GM21619 (cell line): ENCODE data around the gene DHX8.

ENCODE experiments used
- ATAC-seq: cut with Tn5 transposase; IDR thresholded peaks from one replicate; pipeline ENCODE4 v1.9.1; 2021; ENCODE audit not compliant: unreplicated experiment

DHX8 gene

DNA sequence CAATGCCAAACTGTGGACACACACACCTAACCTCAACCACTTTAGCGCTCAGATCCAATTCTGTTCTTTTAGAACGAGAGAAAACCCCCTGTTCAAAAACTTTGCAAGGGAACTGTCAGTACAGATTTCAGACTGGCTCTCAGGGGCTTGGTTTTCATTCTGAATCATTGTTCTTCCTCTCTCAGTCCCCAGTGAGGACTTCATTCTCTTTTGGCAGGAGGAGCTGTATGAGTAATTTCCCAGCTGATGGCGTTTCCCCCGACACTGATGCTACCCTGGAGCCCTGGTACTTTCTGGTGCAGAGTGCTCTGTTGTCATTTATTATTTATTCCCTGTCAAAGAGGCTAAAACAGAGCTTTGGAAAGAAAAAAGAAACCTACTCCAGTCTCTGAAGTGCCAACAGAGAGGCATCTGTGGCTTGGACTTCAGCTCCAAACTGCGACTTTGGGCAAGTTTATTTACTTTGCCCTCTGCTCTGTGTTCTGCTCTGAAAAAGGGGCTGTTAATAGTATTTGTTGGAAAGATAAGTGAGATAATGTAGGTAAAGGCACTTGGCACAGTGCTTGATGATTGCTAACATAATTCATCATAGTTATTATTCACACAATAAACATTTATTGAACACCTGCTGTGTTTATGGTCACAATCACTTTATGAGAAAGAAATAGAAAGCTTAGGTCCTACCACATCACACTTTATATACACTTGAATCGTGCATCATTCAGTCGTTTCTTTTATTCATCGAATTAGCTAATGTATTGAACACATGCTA lies 34.0 kb downstream of the DHX8 start:
- peak; percentile 80 for ATAC-seq

DNA sequence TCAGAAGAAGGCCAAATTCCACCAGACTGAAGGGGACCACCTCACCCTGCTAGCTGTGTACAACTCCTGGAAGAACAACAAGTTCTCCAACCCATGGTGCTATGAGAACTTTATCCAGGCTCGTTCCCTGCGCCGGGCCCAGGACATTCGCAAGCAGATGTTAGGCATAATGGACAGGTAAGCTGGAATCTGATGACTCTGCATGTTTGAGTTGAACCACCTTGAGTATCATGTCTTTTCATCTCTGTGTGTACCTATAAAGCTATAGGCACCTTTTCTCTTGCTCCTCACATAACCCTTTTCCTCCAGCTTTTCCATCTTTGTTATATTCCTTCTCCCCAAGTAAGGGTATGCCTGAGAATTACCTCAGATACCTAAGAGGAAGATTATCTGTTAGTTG lies 37.6 kb downstream of the DHX8 start:
- ATAC-seq, result no peak

DNA sequence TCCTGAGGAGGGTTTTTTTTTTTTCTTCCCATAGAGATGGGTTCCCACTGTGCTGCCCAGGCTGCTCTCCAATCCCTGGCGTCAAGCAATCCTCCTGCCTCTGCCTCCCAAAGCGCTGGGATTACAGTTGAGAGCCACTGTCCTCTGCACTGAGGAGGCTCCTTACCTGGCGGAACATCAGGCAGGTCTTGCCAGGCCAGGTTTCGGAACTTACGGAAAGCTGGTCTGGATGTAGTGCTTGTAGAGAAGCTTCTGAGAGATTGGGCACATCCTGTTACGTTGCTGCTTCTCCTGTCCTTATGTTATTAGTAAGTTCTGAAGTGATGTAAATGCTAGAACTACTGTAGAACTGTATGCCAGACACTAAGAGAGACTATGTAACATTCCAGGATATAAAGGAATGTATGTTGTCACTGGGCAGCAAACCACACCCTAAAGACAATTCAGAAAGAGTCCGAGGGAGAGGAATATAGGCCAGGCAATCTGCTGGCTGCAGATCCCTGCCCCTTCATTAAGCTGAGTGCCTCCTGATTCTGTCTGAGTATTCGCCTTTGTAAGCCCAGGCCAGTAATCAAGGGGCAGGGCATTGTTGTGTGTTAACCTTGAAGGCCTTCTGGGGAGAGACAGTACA lies 41.3 kb downstream of the DHX8 start:
- ATAC-seq, result no peak

DNA sequence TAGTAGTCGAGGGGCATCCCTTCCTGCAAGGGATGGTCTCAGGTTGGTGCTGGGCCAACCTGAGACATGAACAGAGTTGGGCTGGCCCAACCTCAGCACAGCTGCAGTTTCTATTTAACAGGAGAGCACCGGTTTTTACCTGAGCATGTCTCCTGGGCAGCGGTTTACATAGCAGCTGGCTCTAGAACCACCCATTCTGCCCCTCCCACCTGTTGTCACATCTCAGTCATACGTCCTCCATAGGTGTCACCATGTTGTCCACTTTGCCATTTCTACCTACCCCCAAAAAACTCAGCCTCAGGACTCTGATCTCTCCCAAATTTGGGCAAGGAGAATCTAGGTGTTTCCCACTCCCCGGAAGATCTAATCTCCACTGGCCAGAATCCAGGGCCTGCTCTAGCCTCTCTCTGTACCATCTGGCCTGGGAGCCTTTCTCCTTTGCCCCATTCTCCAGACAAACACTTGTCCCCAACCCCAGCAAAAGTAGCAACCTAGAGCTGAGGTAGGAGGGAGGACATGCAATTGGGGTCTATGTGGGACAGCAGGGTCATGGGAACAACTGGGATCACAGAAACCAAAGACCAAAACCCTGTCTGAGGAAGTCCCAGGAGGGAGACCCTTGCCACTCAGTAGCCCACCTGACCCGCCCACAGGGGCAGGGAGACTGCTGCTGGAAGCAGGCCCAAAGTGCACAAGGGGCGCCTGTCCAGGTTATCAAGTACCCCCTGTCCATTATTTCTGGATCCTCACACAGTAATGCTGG lies 43.3 kb downstream of the DHX8 start:
- ATAC-seq, result no peak

DNA sequence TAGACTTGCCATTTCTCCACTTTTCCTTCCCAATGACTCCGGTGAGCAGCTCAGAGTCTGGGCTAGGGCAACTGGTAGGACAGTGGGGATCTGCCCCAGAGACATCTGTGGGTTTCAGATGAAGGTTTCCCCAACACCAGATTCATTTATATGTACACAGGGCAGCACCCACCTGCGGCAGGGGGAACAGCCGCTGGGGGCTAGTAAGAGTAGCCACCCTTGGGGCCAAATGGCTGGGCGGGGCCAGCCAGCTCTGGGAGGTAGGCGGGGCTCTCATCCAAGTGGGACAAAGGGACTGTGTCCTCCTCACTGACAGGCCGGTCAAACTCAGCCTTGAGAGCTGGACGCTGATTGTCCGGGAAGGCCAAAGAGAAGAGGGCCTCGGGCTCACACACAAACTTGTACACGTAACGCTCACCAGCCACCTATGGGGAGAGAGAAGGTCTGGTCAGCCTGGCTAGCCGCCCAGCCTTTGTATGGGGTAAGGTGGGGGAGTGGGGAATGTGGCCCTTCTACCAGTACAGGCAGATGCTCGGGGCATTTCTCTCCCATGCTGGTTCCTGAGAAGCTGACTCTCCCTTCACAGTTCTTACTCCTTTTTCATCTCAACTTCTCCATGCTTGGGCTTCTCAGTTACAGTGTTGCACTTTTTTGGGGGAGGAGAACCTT lies 44.7 kb downstream of the DHX8 start:
- ATAC-seq, result no peak

DNA sequence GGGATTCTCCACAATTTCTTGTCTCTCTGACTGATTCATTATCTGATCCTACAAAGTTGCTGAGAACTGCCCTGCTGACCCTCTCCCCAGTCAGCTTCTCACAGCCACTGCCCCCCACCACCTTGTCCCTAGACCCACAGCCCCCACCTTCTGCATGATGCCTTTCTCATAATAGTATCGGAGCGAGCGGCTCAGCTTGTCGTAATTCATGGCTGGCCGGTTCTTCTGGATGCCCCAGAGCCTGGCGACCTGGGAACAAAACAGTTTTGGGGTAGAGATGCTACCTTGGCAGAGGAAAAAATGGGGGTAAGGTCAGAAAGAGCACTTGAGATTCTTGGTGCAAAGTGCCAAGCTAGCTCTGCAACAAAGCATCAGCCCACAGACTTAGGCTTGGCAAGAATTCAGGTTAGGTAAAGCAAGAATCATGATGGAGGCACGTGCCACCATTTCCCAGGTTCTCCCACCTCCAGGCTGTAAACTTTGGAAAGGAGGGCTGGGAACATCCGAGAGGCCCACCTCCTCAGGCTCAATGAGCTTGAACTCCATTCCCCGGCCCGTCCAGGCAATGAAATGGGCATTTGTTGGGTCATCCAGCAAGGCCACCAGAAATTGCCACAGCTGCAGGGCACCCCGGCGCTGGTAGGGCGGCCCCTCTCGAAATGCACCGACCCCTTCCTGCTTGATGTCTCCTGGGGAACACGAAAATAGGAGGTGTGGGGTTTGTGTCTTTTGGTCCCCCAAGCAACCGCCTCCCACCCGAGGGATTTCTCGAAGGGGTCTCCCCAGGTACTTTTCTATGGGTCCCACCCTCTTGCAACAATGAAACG lies 45.4 kb downstream of the DHX8 start:
- no peak for ATAC-seq

DNA sequence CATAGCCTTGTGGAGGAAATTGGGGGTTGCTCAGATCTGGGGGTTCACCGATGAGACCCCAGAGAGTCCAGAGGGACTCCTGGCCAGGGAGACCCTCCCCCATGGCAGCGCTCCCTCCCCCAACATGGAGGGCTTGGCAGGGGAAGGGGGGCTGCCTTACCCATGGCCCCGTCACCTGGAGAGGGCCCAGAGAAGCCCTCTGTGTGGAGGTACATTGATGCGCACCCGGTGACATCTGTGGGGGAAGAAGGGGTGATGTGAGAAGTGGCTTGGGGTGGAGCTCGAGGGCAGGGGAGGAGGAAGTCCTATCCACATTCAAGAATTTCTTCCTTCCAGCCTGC lies 46.1 kb downstream of the DHX8 start:
- no peak for ATAC-seq

DNA sequence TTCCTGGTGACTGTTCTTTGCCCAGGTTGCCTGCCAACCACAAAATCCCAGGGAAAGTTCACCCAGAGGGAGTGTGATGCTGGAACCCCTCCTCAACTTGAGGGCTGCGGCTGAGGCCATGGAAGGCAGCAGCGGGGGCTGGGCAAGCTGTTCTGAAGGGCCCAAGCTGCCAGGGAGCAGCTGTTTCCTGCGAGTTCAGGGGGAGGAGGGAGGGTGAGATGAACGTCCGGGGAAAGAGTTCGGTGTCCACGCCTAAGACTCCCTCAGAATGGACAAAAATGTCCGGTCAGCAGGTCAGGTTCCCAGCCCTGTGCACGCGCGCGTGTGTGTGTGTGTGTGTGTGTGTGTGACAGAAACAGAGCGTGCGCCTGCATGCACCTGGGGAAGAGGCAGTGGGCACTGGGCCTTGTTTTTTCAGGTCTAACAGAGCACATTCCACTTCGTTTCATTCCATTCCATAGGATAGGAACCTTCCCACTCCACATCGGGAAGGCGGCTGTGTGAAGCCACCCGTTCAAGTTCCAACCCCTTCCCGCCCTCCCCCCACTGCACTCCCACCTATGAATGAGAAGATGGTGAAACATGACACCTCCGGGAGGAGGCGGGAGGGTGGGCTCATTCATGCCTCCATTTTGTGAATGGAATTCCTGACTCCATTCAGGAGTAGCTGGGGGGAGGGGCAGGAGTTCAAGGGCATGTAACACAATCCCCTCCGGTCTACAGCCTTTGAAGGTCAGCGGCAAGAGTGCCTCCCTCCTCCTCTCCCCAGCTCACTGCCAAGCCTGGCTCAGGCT lies 46.7 kb downstream of the DHX8 start:
- ATAC-seq, result no peak

DNA sequence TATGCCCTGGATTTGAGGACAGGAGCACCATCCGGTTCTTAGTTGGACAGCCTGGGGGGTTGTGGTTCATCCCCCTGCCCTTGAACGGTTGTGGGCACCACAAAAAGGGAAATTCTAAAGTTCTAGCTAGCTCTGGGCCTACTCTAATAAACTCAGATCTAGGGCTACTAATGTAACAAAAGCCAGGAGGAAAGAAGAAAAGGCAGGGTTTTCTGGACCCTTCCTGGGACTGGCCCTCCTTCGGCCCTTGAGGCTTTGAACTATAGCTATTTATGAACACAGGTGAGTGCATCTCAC lies 47.3 kb downstream of the DHX8 start:
- ATAC-seq, result no peak

DNA sequence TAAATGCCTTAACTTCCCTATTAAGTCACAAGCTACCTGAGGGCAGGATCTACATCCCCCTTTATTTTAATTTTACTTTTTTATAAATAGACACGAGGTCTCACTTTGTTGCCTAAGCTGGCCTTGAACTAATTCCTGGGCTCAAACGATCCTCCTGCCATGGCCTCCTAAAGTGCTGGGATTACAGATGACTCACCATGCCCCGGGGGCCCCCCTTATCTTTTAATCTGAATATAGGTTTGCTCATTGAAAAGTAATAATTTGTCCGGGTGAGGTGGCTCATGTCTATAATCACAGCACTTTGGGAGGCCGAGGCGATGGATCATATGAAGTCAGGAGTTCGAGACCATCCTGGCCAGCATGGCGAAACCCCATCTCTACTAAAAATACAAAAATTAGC lies 48.2 kb downstream of the DHX8 start:
- no peak for ATAC-seq

DNA sequence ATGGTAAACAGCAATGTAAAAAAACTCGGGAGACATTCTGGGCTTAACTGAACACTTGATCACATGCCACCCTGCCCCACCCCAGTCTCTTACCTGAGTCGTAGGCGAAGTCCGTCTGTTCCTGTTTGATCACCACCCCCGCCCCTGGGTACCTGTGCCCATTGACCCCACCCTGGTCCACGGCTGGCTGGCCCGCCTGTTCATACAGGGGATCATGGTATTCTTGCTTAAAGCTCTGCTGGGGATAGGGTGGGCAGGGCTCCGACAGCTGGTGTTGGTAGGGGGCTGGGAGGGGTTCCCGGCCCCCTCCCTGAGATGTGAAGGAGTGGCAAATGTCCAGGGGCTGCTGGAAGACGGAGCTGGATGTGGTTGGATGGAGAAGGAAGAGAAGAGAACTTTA lies 48.8 kb downstream of the DHX8 start:
- no peak for ATAC-seq

DNA sequence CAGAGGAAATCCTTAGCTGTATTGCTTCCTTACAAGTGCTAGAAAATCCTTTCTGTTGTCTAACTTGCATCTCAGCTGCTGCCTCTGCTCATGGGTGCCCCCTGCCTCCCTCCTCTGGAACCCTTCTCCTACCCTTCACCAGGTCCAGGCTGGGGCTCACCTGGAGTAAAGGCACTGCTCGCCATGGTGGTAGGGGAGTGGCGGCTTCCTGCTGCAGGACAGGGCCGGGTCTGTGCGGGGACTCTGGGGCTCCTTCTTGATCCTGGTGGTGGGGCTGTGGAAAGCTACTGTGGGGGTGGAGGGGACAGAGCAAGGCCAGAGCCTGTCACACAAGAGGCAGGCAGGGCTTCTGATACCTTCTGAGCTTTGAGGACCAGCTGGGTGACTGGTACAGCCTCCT lies 49.9 kb downstream of the DHX8 start:
- ATAC-seq, result no peak

DNA sequence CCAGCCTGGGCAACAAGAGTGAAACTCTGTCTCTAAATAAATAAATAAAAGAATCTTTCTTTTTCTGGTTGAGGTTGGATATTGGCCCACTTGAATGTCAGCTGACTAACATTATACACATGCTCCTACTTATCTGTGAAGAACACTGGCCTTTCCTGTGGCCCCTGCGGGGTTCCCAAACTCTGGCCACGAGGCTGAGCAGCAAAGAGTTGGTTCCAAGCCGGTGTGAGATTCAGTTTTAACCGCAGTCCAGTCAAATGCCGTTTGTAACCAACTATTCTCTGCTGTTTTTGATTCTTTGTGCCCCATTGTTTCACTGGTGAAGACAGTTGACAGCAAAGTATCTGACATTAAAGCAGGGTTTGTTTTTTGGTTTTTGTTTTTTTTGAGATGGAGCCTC lies 51.1 kb downstream of the DHX8 start:
- no peak for ATAC-seq

DNA sequence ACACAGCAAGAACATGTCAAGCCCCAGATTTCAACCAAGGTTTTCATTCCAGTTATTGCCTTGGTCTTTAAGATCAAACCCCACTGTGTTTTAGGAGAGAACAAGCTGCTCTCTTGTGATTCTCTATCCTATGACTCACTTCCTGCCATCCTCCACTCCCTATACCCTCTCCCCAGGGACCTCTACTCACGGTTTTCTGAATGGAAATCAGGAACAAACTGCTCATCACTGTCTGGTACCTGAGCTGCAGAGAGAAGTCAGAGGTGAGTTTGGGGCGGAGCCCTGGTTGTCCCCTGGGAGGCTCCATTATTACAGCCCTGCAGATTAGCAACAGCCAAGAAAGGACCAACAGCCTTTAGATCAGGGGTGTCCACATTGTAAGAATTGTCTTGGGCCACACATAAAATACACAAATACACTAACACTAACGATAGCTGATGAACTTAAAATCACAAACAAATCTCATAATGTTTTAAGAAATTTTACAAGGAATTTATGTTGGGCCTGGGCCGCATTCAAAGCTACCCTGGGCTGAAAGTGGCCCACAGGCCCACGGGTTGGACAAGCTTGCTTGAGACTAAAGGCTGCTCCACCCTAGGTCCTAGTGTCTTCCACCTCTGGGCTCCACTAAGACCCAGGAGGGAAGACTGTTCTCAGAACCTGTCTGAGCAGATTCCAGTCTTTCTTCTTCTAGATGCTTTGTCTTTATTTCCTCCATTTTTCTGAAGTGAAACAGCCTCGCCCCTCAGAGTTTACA lies 52.6 kb downstream of the DHX8 start:
- no peak for ATAC-seq

DNA sequence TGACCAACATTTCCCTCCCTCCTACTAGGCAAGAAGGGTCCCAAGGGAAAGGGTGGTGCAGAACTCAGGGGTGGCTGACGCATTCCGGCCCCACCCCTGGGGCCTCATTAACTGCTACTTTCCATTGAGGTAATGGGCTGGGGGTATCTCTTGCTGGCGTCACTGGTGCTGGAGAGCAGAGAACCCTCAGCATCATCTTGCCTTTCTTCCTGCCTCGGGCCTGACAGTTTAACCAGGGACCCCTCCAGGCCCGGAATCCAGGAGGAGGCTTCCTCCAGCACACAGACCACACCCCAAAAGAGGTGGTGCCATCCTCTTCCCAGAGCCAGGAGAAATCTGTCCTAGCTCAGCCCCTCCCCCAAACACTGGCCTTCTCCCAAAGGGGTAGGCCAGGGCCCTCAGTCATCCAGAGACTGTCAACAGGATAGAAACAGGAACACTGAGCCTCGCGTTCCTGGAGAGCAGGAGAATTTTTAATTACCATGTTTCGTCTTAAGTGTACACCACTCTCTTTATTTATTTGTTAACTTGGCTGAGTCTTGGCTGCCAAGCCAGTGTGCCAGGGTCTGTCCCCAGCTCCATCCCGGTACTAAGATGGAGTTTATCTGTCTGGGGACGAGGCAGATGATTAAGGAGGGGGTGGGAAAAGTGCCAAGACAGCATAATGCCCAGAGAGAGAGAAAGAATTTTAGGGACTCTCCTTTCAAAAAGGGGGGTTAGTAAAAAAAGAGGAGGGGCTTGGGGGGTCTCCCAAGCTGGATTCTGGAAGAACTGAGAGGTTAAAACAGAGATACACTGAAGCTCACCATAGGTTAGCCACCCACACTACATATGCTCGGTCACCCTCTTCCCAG lies 57.3 kb downstream of the DHX8 start:
- no peak for ATAC-seq

DNA sequence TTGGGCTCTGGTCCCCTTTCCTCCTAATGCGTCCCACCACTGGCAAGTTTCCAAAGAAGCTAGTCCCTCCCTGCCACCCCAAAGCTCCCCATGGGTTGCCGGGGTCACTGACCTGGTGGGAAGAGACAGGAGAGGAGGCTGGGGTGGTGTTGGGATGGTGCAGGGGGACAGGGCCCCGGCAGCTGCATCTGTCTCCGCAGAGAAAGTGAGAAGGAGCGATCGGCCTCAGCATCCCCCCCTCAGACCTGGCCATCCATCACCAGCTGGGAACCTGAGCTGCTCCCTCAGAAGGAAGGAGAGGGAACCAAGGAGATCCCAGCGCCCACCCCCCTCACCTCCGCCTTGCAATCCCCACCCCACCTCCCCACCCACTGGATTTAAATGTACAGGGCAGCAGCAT lies 59.1 kb downstream of the DHX8 start:
- no peak for ATAC-seq

DNA sequence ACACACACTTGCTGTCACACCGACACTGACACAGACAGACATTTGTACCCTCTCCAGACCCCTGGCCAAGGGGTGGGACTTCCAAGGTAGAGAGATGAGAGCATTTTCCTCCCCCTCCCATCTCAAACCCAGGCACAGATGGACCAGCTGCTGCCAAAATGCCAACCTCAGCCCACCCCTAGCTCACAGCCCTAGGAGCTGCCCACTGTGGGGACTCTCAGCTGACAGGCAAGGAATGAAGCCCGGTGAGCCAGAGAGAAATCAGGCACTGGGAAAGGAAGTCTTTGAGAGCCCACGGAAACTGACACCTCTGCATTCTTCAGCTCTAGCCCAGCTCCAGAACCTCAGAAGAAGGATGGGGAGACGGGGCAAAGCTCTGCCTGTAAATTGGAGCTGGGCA lies 59.5 kb downstream of the DHX8 start:
- ATAC-seq, result no peak

DNA sequence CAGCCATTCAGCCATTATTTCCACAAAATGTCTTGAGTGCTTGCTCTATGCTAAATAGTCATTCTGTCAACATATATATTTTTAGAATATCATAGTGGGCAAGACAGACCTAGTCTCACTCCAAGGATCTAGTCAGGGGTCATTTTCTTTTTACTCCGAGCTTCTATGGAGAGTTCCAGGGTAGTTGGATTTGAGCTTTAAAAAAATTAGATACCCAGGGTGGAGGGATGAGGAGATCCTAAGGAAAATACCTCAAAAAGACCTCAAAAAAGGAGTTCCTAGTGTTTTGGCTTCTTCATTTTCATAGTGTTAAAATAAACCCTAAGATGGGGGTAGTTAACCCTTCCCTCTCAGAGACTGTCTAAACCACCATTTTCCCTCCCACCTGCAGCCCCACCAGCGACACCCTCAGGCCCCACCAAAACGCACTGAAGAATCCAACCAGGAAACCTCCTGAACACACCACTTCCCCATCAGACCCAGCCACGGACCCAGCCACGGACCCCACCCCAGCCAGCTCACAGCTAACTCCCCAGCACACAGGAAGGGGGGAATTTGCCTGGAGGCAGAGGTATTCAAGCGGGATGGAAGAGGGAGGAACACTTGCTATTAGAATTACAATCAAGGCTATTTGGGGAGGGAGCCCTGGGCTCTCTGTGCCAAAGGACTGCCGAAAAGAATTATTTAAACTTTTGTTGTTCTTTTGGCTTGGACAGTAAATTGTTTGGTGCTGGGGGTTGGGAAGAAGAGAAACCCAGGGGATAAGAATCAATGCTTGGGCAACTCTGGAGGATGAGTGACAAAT lies 60.2 kb downstream of the DHX8 start:
- ATAC-seq, result no peak
